PC-9 (cell line): Measurements from ENCODE around the gene RNF220.

ENCODE experiments used
- CTCF ChIP-seq: fragments of 200-600 bp; sonication (generic); conservative IDR thresholded peaks from 2 replicates; pipeline ENCODE4 v1.6.1; 2017; ENCODE audit warnings: mixed run types, antibody characterized with exemption, mild to moderate bottlenecking, moderate library complexity
- EZH2 ChIP-seq: fragments of 200-600 bp; sonication (generic); IDR thresholded peaks from 2 replicates; pipeline ENCODE4 v1.8.0; 2017; ENCODE audit warnings: antibody characterized with exemption, low read depth

DNA sequence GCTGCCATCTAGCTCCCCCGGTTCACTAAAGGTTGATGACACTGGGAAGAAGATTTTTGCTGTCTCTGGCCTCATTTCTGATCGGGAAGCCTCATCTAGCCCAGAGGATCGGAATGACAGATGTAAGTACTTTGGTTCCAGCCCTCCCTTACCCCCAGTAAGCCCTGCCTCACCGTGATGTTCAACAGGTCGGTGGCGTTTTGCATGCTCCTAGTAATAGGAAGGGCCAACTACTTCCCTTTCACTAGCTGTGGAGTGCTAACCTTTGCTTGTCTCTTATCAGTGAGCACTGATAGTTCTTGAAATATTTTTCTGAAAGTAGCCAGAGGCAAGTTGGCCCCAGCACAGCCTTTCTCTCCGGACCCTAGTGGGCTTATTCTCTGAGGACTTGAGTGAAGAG, 7.5 kb downstream of the RNF220 start:
- TF ChIP-seq CTCF (no peak), EZH2 (no peak)
